NCI-H2171 treated with DMSO at 0.1 percent for 48 hours (cell line): ENCODE results near the gene GYPC.
"Not testable (repeated sequence)": the region's sequence is repeated elsewhere in the genome, so short reads cannot be mapped to it uniquely, and the experiment has no call there.

Source experiments
- DNase-seq: peaks from one replicate; lab custom pipeline; 2025; lab: John Stamatoyannopoulos, UW

GYPC gene

DNA sequence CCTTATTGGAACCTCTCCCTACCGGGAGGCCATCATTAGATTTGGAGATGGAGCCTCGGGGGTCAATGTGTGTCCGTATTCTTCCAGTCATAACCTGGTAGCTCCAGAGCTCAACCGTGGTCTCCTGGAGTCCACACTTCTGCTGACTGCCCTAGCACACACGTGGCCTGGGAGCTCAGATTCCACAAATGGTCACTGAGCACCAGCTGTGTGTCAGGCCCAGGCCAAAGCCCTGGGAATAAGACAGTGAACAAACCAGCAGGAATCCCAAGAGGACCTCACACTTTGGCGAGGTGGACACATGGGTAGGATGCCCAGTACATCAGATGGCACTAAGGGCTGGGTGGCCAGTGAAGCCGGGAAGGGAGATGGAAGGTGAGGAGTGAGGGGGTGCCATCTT lies 15.5 kb downstream of the GYPC start:
- no peak for DNase-seq

DNA sequence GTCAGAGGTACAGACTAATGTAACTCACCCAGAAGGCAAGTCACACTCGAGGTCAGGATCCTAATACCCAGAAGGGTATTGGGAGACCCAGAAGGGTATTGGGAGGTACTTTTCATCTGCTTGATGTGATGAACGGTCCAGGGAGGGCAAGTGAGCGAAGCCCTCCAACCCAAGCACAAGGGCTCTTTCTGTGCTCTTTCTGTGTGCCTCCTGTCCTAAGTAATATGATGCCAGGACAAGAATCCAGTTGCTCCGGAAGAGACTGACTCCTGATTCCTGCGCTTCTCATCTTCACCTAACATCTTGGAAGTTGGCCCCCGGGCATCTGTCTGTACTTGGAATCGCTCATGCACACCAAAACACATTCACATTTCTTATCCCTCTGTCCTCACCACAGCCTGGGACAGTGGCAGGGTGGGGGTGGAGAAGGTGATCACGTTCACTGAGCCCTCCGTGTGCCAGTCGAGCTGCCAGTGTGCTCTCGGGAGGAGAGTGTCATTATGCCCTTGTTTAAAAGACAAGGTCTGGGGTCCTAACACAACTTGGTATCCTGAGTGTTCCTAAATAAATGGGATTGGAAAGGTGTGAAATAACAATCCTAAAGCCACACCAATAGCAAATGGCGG lies 17.1 kb downstream of the GYPC start:
- DNase-seq, result no peak

DNA sequence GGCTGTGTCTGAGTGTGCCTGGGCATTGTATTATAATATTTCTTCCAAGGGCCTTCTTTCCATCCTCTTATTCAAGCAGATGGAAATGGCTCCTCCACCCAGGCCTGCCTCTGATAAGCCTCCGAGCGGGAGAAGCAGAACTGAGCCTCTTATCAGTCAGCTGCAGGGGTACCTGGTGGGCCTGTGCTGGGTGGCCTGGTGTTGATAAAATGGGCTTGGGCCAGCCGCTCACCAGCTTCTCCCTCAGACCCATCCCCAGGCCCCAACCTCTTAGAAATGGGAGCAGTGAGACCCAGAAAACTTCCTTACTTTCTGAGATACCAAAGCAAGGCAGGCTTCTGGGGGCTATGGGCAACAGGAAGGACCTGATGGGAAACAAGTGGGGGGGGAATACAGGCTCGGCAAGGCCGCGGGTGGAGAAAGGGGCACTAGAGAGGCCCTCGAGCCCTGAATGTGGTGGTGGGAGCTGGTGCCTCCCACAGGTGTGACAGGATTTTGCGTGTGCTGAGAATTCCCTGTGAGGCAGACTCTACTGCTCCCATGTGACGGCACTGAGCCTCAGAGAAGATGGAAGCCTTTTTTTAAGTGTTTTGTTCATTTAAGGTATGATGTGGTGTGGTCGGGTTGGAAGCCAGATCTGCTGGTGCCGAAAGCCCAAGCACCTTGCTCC lies 18.3 kb downstream of the GYPC start:
- no peak for DNase-seq

DNA sequence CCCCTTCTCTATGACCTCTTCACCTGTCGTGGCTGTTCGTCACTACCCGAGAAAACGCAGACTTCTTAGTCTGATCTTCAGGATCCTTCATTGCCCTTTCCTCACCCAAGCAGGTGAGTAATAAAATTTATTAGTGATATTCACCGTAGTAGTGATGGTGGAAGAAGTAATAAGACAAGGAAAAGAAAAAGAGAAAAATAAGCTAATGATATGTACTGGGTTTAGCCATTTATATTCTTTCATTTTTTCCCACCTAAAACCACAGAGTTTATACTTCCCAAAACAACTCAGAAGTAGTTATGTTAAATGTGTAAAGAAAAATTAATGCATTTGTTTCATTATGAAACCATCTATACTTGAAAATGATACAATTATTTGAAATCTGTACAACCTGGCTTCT lies 19.7 kb downstream of the GYPC start:
- DNase-seq, result no peak

DNA sequence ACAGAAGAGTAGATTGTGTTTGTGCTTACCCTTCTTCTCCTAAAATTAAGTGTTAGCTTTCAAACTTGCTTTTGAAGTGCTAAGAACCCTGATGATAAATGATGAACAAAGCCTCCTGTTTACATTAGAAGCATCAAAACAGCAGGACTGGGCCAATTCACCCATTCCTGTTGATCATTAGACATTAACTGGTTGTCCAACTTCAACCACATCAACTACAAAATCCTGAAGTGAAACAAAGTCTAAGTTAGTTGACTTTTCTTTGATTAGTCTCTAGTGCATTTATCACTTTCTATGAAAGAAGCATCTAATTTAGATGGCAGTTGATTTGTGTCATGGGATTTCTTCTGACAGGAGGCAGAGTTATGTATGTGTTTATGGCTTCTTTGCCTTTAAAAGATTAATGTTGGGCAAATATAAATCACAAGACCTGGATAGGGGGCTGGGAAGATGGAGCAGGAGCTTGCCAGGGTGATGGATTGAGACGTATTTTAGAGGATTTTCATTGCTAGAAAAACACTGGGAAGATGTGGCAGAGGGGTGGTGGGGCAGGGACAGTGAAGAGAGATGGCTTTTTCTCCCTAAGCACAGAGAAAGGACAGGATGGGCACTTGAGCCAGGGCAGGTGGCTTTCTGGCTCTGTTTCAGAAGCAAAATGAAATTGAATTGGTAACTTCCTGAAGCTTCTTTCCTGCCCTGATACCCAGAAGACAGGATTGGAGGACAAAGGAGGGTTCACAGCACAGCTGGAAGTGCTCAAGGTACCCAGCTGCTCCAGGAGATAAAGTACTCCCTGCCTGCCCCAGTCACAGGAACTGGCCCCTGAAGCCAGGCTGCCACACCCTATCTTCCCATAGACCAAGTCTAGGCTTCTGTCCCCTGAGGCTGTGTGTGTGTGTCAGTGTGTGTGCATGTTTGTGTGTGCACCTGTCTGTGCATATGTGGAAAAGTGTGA lies 20.5 kb downstream of the GYPC start:
- DNase-seq, result no peak

DNA sequence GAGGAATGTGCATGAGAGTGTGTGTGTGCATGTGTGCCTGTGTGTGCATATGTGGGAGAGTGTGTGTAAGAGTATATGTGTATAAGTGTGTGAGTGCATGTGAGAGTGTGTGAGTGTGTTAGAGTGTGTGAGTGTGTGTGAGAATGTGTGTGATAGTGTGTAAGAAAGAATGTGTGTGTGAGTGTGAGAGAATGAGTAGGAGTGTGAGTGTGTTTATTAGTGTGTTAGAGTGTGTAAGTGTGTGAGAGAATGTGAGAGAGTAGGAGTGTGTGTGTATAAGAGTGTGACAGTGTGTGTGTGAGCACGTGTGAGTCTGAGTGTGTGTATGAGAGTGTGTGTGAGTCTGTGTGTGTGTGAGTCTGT lies 21.2 kb downstream of the GYPC start:
- DNase-seq, result no peak

DNA sequence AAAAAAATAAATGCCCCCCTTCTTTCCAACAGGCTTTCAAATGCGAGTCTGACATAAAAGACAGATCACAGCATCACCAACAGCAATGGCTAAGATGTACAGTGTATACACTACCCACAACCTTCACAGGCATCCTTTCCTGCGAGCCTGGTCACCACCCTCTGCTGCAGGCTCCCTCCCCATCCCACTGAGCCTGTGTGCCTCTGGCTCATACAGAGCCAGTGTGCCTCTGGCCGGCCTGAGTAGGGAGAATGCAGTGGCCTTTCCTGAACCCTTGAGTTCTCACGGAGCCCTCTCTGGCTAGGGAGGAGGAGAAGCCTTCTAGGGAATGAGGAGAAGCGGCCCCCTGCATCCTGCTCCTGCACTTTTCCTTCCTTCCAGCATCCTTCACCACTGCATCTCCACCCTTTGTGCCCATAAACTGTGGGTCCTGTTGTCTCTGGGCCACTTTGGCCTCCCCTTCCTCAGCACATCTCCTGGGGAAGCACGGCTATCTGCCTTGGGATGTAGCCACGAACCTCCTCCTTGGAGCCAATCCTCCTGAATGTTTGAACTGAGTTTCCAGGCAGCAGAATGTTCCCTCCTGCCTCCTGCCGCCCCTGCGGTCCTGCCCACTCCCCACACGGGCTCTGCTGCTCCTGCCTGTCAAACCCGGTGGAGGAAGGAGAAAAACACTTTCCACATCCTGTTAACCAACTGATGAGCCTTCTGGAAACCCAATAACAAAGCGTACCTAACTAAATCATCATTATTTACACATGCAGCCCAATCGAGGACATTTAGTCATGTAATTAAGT lies 22.5 kb downstream of the GYPC start:
- DNase-seq, result no peak

DNA sequence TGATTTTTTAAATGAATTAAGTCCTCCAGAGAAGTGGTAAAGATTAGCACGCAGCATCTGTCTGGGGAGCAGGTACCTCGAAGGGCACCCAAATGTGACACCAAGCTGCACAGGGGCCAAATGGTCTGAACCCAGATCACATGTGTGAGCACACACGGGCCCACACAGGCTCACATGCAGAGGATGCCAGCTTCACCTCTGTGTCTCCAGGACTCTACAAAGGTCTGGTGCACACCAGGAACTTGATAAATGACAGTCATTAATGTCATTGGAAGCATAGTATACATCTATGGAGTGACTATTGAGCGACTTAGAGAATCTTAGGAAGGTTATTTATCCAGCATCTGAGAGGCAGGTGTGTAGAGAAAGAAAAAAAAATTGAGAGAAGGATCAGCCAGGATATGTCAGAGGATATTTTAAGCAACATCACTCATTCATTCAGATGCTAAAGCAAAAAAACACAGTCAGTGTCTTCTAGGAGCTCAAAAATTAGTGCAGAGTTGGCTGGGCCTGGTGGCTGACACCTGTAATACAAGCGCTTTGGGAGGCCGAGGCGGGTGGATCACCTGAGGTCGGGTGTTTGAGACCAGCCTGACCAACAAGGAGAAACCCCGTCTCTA lies 23.2 kb downstream of the GYPC start:
- no peak for DNase-seq

DNA sequence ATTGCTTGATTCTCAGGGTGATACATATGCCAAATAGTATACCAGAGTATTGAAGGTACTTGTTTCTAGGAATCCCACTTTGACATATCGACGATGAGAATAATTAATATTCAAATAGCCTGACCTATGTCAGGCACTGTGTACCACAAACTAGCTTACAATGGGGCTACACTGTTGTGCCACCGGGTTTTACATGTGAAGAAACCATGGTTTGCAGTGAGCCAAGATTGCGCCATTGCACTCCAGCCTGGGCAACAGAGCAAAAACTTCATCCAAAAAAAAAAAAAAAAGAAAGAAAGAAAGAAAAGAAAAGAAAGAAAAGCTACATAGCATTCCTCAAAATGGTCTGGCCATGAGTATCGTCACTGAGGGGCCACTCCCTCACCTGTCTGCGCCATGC lies 25.5 kb downstream of the GYPC start:
- DNase-seq, result no peak

DNA sequence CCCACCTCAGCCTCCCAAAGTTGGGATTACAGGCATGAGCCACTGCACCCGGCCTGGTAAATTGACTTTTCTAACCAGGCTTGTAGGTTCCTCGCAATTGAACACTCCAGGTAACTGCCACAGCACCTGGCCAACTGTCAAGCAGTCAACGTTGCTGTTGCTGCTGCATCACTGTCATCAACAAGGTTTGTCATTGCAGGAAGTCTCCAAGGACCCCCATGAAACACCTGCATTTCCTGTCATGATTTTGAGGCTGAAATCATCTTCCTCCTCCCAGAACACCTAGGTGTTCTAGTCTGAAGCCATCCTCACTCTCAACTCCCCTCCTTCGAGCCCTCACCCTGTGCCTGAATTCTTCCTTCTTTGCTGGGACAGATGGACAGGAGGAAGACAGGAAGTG lies 29.7 kb downstream of the GYPC start:
- DNase-seq, result no peak

DNA sequence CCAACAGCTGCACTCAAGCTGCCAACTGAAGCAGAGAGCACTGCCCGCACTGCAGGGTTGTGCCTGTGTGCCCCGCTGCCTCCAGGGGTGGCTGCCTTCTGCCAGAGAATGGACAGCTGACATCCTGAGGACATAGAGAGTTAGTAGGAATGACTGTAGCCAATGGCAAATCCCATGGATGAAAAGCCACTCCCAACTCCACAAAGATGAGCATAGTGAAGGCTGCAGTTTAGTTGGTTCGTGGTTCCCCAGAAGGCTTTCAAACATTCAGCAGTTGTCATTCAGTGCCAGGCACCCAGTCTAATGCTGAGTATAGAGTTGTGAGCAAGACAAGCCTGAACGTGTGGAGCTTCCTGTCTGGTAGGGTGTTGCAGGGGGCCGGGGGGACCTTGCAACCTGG lies 30.3 kb downstream of the GYPC start:
- no peak for DNase-seq

DNA sequence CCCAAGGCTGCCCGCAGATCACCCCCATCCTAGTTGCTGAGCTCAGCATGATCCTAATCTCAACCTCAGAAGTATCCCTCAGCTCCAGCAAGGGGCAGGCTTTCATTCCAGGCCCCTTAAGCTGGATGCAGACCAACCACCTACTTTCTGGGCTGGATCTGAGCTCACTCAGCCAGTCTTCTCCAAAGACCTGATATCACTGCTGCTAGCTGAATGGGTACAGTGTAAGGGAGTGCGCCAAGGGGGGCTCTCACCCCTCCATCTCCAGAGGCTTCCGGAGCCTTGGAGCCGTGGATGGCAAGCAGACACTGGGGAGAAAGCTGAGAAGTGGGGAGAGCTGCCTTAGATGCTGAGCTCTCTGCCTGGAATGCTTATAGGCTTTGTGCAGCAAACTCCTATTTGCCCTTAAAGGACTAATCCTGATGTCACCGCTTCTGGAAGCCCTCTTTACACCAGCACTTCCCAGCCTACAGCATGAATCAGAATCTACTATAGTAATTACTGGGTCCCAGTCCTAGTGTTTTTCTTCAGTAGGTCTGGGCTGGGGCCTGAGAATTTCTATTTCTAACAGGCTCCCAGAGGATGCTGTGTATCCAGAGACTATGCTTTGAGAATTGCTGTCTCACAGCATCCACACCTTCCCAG lies 31.0 kb downstream of the GYPC start:
- DNase-seq, result no peak

DNA sequence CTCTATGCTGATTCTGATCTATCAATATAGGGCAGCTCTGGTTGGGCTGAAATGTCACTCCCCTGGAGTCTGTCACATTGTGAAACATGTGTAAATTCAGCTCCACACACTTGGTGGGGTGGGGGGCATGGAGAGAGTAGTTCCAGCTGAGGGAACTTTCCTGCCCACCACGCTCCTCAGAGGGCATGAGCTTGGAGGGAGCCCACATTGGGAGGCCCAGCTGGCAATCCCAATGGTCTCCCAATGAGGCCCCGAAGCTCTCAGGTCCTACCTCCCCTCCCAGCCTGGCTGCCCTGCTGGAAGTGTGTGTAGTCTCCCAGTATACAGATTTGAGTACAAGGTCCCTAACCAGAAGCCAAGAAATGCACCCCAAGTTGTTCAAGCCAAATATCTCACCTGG lies 31.5 kb downstream of the GYPC start:
- no peak for DNase-seq

DNA sequence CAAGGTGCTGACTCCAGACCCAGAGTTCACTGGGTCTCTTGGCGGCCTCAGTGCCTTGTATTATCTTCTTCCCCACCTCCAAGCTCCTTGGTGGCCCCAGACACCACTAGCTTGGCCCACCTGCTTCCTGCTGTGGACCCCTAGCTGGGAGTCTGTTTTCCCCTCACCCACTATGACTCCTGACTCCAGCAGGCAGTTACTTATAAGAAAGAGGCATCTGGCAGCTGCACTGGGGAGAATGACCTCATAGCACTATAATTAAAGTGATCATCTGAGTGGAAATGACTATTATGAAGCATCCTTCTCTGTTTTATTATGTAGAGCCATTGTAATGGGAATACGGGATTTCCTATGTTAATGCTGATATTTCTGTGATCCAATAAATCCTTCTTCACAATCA lies 32.6 kb downstream of the GYPC start:
- DNase-seq, result peak; percentile 10

DNA sequence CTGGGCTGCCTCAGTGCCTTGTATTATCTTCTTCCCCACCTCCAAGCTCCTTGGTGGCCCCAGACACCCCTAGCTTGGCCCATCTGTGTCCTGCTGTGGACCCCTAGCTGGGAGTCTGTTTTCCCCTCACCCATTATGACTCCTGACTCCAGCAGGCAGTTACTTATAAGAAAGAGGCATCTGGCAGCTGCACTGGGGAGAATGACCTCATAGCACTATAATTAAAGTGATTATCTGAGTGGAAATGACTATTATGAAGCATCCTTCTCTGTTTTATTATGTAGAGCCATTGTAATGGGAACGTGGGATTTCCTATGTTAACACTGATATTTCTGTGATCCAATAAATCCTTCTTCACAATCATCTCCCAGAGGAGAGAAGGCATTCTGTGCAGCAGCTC lies 36.3 kb downstream of the GYPC start:
- peak; percentile 3 for DNase-seq

DNA sequence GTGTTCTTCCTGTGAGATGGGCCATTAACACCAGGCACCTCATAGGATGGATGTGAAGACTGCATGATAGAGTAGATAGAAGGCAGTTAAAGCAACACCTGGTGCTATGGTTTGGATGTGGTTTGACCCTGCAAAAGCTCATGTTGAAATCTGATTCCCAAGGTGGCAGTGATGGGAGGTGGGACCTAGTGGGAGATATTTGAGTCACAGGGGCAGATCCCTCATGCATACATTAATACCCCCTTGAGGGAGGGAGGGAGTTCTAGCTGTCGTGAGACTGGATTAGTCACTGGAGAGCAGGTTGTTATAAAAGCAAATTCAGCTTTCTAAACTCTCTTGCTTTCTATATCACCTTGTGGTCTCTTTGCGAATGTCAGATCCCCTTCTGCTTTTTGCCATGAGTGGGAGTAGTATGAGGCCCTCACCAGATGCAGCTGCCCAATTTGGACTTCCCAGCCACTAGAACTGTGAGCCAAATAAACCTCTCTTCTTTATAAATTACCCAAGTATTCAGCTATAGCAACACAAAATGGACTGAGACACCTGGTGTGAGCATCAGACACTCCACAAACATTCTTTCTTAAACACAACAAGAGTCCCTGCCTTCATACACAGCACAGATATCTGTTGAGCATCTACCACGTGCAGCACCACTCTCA lies 37.1 kb downstream of the GYPC start:
- DNase-seq, result not testable (repeated sequence)

DNA sequence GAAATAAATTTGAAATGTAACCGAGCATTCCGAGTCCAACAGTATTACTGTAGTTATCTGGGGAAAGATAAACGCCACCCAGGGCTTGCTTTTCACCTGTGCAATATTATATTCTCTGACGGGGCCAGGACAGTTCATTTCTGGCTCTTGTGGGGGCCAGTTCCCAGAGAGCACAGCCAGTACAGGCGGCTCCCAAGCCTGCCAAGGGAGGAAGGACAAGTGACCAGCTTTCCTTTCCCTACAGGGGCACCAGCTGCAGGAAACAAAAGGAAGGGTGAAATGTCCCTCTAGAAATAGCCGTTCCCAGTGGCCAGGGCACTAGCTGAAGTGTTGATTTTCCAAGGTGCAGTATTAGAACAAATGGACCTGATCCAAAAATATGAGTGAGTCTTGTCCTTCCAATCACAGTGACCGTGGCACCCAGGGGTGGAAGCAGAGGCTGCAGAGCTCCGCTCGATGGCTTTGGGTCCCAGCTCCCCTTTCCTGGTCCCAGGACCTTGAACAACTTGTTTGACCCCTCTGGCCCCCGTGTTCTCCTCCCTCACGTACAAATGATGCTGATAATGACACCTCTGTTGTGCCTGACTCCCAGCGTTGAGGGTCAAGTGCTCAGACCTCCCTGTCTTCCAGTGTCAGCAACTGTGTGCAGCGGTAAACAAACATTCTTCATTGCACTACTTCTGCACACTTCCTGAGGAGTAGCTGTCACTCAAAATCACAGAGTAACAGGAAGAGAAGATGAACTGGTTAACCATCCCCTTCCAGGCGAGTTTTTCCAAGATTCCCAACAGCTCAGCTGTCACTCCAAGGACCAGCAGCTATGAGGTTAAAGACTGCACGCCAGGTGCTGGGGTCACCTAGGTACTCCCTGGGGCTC lies 40.9 kb downstream of the GYPC start:
- no peak for DNase-seq

DNA sequence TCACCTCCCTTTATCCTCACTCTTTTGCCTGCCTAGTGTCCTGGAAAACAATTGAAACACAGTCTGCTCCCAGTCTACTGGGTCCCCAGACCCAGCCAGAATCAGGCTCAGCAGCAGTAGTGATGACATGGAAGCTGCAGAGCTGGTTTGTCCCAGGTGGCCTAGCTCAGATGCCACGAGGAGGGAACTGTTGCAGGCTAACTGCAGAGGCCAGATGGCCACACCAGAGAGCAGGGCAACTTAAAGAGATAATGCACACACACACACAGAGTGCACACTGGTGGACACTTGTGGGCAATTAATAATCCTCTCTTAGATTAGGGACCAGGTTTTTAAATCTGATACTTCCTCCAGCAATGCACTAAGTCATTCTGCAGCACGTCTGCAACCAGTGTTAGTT lies 42.4 kb downstream of the GYPC start:
- no peak for DNase-seq

DNA sequence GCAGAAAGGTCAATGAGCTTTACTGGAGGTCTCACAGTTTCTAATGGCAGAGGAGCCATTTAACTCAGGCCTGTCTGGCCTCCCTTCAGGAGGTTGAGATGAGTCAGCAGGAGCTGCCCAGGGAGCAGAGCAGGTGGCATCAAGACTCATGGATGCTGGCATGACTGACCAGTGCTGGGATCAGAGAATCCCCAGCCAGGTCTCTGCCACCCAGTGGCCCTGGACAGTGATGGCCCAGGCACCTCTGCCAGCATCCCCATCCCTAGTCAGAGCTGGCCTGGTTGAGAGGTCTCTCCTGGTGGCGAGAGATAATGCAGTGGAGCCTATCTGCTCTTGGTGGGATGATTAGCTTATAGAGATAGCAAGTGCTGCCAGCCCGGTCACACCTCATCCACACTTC lies 43.1 kb downstream of the GYPC start:
- no peak for DNase-seq
